Raji (cell line): ENCODE measurements around the gene TAF4B.
A peak's percentile ranks its signal among the peaks of the same experiment; 100 is the strongest.

Experiments
- POLR2A ChIP-seq: IDR thresholded peaks from 2 replicates; pipeline ENCODE4 v1.6.1; 2011; ENCODE audit warnings: low read depth, low read length, control low read depth; ENCODE audit not compliant: insufficient read depth

The TAF4B gene, protein sequence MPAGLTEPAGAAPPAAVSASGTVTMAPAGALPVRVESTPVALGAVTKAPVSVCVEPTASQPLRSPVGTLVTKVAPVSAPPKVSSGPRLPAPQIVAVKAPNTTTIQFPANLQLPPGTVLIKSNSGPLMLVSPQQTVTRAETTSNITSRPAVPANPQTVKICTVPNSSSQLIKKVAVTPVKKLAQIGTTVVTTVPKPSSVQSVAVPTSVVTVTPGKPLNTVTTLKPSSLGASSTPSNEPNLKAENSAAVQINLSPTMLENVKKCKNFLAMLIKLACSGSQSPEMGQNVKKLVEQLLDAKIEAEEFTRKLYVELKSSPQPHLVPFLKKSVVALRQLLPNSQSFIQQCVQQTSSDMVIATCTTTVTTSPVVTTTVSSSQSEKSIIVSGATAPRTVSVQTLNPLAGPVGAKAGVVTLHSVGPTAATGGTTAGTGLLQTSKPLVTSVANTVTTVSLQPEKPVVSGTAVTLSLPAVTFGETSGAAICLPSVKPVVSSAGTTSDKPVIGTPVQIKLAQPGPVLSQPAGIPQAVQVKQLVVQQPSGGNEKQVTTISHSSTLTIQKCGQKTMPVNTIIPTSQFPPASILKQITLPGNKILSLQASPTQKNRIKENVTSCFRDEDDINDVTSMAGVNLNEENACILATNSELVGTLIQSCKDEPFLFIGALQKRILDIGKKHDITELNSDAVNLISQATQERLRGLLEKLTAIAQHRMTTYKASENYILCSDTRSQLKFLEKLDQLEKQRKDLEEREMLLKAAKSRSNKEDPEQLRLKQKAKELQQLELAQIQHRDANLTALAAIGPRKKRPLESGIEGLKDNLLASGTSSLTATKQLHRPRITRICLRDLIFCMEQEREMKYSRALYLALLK

DNA sequence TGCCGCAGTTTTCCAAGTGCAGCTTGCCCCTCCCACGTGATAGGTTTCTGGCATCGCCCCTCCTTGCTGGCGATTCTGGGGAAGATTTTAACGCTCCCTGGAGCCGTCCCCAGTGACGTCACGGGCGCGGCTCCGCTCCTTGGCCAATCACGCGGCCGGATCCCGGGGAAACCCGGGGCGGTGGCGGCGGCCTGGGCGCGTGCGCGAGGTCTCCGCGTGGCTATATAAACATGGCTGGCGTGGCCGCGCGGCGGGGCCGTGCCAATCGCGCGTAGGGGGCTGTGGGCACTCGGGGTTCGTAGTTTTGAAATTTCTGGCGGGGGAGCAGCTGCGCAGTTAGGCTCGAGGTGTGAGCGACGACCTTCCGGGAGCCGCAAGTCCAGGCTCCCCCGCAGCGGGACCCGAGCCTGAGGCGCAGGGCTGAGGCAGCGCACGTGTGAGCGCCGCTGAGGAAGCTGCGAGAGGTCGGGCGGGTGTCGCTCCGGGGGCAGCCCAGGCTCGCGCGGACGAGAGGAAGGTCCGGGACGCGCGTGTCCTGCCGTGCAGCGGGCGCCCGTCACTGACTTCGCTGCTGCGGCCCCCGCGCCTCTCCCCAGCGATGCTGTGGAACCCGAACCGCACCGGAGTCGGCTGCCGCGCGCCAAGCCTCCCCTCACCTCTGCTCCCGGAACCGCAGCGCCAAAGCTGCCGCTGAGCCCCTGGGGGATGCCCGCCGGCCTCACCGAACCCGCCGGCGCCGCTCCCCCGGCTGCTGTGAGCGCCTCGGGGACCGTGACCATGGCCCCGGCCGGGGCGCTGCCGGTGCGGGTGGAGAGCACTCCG lies at the start of gene TAF4B:
TSS of gene TAF4B (plus strand) at position 217 of the 822 bp plus-strand sequence. CDS start at position 706, 489 bp downstream.
- TF ChIP-seq POLR2A = peak; percentile 94

DNA sequence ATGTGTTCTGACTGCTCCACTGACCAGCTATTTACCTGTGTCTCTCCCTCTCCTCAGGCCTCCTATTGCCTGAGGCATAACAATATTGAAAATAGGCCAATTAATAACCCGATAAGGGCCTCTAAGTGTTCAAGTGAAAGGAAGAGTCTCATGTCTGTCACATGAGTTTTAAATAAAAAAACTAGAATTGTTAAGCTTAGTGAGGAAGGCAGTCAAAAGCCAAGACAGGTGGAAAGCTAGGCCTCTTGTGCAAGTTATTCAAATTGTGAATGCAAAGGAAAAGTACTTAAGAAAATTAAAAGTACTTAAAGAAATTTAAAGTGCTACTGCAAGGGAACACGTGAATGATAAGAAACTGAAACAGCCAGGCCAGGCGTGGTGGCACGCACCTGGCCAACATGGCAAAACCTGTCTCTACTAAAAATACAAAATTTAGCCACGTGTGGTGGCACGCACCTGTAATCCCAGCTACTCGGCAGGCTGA lies 44.9 kb upstream of the TAF4B start:
- no peak for TF ChIP-seq POLR2A

- no peak for TF ChIP-seq POLR2A
Measured at GRCh38 chr18:26183395-26184112, 42.7 kb upstream of the TAF4B start.

- no peak for TF ChIP-seq POLR2A
Measured at GRCh38 chr18:26185267-26185666, 41.0 kb upstream of the TAF4B start.

DNA sequence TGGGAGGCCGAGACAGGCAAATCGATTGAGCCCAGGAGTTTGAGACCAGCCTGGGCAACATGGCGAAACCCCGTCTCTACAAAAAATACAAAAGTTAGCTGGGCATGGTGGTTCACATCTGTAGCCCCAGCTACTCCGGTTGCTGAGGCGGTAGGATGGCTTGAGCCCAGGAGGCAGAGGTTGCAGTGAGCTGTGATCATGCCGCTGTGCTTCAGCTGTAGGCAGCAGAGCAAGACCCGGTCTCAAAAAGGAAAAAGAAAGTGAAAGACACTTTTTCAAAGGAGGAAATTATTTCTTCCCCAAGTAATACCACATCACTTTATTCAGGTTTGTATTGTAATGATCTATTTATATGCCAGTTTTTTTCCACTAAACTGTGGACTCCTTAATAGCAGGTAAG lies 35.7 kb upstream of the TAF4B start:
- TF ChIP-seq POLR2A = peak; percentile 51

DNA sequence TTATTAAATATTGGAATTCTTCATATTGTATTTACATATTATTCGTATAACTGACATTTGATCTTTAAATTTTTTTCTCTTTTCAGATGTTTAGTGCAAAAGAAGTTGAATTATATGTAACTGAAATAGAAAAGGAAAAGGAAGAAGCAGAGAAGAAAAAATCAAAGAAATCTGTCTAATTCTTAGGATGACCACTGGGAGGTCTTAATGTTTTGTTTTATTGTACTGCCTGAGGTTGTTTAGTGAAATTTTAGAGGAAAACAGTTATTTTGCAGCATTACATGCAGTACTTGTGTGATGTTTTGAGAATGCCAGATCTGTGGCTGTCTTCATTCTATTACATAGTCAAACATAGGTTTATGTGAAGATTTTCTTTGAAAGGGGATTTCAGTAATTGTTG lies 34.0 kb upstream of the TAF4B start:
- no peak for TF ChIP-seq POLR2A

DNA sequence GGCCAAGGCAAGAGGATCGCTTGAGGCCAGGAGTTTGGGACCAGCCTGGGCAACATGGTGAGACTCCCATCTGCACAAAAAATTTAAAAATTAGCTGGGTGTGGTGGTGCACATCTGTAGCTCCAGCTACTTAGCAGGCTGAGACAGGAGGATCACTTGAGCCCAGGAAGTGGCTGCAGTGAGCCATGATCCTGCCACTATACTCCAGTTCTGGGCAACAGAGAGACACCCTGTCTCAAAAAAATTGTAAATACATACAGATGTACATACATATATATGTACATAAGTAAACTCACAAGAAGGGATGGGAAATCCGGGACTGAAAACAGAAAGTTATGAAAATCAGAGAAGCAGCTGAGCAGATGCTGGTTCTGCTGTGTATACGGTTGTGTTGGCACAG lies 29.6 kb upstream of the TAF4B start:
- no peak for TF ChIP-seq POLR2A

DNA sequence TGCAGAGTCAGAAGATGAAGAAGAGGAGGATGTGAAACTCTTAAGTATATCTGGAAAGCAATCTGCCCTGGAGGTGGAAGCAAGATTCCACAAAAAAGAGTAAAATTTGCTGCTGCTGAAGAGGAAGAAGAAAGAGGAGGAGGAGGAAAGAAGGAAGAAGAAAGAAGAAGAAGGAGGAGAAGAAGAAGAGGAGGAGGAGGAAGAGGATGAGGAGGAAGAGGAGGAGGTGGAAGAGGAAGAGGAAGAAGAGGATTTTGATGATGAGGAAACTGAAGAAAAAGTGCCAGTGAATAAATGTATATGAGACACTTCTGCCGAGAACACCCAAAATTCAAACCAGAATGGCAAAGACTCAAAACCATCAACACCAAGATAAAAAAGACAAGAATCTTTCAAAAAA lies 20.9 kb upstream of the TAF4B start:
- TF ChIP-seq POLR2A = no peak

GRCh38 chr18:26206488-26206887 lies 19.8 kb upstream of the TAF4B start:
- no peak for TF ChIP-seq POLR2A

GRCh38 chr18:26207937-26208336 lies 18.3 kb upstream of the TAF4B start:
- no peak for TF ChIP-seq POLR2A

DNA sequence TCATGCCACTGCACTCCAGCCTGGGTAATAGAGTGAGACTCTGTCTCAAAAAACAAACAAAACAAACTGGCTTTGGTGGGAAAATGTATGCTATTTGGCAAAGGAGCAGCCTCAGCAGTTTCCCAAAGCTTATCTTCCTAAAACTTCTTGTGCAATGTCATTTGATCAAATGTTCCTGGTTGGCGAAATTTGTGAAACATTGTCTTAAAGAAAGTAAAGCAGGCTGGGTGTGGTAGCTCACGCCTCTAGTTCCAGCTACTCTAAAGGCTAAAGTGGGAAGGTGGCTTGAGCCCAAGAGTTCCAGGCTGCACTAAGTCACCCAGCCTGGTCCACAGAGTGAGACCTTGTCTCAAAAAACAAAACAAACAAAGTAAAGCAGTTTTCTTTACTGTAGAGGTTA lies 17.3 kb upstream of the TAF4B start:
- TF ChIP-seq POLR2A = no peak

DNA sequence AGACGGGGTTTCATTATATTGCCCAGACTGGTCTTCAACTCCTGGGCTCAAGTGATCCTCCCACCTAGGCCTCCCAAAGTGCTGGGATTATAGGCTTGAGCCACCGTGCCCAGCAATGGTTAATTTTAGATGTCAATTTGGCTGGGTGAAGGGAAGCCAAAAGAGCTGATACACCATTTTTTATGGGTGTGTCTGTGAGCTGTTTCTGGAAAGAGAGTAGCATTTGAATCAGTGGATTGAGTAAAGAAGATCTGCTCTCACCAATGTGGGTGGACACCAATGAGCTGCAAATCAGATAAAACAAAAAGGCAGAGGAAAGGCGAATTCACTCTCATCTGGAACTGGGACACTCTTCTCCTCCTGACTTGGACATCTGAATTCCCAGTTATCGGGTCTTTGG lies 16.1 kb upstream of the TAF4B start:
- no peak for TF ChIP-seq POLR2A

DNA sequence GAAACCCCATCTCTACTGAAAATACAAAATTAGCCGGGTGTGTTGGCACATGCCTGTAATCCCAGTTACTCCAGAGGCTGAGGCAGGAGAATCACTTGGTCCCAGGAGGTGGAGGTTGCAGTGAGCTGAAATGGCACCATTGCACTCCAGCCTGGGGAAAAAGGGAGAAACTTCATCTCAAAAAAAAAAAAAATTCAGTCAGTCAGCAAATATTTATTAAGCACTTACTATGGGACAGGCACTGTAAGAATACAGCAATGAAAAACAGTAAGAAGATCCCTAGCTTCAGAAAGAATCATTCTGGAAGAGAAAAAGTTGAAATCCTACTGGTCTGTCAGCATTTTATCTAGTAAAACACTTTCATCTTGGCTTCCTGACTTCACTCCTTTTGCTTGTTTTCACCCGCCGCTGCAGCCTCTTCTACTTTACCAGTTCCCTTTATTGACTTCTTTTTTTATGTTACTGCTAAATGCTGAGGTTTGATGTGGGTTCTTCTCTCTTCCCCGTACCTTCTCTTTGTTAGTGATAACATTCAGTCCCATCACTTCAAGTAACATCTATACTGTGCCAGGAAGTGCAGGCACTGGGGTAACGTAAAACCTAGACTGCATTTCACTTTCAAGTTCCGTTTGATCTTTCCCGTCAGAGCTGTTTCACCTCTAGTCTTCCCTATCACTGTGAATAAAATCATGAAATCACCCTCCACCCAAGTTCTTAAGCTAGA lies 10.8 kb upstream of the TAF4B start:
- TF ChIP-seq POLR2A = peak; percentile 48; the same call in 1 of the 2 replicates
